HG03520 (cell line): ENCODE results near the gene CCHCR1.

Experiments
- ATAC-seq: cut with Tn5 transposase; IDR thresholded peaks from one replicate; pipeline ENCODE4 v1.9.1; 2021; ENCODE audit warnings: mild to moderate bottlenecking, moderate library complexity; ENCODE audit not compliant: unreplicated experiment

CCHCR1 gene

DNA sequence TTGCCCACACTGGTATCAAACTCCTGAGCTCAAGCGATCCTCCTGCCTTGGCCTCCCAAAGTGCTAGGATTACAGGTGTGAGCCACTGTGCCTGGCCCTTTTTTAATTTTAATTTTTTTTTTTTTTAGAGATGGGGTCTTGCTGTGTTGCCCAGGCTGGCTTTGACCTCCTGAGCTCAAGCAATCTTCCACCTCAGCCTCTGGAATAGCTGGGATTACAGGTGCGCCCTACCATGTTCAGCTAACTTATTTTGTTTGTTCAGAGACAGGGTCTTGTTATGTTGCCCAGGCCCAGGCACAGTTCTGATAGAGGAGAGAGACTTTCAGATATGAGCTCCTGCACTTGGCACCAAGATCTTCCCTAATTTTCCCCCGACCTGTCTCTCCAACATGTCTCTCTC, 26.9 kb downstream of the CCHCR1 start:
- no peak for ATAC-seq

DNA sequence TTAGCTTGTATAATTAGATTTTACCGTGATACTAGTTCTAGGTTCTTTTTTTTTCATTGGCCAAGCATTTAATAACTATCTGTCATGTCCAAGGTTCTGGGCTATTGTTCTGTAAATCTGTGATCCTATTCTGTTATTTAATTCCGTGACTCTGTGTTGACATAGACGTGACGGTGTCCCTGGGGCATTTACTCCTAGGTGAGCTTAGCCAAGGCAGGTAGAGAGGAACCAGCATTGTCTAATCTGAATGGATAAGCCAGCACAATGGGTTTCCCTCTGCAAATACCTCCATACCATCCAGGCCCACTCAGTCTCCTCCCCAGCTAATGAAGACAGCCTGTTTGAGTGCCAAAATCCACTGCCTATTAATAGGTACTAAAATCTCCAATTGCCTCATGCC, 28.5 kb downstream of the CCHCR1 start:
- ATAC-seq, result no peak

DNA sequence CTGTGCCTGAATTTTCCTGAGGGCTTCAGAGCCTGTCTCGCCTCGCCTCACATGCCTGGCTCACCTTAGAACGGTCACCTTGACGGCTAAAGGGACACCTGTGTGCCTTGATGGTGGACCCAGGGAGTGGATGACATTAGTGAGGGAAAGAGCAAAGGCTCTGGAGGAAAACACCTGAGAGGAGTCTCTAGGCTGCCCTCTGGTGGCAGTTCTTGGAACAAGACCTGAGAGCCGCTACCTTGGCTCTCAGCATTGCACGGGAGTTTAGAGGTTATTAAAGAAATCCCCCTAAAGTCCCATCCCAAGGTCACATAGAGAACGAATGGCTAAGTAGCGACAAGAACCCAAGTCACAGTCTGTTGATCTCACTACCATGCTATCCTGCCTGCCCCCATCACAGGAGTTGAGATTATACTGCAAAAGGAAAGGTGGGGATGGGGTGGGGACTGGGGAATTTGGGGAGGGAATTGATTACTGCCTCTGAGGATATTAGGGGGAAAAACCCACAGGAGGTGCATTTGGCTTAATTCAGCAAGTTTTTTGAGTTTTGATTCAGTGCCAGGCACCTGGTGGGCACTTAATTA, 29.4 kb downstream of the CCHCR1 start:
- ATAC-seq, result no peak

DNA sequence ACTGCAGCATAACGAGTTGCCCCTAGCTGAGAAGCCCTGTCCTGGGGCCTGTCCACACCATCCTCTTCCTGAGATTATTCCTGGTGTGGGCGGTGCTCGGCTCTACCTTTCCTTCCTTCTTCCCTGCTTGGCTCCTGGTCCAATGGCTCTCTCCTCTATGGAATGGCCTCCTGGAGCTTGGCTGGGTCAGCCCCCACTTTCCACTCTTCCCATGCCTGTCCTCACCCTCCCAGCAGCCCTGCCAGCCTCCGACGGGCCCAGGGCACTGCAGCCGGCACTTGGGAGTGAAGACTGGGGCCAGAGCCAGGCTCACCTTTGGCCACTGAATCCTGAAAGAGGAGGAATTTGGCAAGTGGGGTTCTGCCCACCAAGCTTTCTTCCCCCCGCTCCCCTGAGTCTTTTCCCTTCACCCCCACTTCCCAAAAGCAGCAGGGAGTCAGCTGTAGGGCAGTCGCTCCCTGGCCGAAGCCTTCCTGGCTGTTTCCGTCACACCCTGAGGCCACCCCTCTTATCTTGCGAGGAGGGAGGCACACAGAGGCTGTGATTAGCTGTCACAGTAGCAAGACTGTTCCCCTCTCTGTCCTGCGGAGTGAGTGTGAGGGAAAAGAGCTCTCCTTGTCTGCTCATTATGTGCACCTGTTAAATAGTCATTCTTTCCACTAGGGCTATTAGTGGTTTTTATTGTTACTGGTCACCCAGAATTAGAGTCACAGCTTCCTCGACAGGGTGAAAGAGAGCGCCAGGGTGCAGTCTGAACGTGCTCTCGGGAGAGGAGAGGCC, 31.0 kb downstream of the CCHCR1 start:
- ATAC-seq, result no peak

DNA sequence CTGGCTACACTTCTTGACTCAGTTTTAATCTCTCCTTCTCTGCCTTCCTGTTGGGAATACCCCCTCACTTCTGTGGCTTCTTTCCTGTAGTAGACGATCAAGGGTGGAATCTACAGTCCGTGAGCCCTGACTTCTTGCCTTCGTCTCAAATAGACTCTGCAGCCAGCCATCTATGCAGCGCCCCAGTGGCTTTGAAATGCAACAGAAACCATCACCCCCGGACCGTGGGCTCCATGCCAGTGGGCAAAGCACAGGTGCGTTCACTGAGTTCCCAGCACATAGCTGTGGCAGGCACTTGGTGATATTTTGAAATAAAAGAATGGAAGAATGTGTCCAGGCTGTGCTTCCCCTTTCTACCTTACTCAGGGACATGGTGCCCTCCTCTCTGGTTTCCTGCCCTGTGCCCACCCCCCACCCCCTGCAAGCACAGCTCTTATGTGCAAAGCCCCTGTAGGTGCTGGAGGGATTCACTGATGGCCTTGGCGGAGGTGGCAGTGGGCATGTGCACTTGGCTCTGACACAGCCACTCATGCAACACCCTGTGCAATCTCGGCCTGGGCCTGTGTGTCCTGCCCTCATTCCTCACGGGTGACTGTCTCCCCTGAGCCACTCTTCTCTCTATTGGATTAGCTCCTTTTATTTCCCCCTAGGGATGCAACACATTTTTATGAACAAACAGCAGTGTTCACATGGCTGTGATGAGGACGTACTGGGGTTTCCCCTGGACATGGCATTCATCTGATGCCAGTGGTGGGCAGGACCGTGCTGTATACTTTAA, 31.8 kb downstream of the CCHCR1 start:
- ATAC-seq, result no peak

DNA sequence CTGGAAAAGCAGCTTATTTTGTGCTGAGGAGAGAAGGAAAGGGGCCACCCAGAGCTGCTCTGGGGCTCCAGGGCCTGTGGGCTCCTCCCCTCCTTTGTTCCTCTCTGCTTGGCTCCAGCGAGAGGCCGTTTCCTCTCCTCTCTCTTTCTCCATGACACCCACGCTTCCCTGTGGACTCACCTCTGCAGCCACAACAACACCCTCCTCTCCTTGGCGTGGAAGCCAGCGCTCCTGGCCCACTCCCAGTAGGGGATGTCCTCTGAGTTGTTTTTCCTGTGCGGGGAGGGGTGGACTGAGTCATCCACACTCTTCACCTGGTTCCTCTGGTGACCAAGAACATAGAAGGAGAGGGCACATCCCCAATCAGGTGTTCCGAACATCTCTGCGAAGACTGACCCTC, 32.4 kb downstream of the CCHCR1 start:
- no peak for ATAC-seq

DNA sequence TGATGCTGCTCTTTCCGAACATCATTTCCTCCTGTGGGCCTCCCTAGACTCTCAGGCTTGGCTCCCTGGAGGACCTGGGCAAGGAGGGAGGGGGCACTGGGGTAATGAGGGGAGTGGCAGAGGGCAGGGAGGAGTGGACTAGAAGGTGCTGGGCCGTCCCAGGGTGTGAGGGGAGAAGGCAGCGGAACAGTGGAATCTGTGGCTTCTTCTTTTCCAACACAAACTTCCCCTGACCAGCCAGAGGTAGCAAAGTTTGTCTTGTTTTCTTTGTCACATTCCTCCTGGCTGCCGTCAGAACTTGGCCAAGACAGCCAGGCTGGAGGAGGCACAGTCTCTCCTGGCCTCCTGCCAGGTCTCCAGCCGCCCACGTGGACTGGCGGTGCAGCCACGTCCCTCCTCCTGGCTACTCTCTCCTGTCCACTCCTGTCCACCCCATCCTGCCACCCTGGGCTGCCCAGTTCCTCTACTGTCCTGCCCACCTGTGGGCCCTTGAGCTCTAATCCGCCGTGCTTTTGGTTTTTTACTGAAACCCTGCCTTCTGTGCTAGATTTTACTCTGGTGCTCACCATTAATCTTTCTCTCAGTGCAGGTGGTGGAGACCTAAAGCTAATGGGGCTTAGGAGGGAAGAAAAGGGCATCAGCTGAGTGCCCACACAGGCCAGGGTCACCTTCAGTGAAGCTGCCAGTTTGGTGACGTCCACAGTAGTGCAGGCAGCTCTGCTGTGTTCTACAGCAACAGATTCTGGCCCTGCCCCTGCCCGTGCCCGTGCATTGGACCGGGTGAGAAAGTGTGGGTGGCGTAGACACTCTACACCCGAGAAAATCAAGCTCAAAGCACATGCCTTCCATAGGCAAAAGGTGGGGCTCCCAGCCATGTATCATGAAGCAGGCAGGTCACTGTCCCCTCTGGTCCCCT, 34.6 kb downstream of the CCHCR1 start:
- no peak for ATAC-seq

DNA sequence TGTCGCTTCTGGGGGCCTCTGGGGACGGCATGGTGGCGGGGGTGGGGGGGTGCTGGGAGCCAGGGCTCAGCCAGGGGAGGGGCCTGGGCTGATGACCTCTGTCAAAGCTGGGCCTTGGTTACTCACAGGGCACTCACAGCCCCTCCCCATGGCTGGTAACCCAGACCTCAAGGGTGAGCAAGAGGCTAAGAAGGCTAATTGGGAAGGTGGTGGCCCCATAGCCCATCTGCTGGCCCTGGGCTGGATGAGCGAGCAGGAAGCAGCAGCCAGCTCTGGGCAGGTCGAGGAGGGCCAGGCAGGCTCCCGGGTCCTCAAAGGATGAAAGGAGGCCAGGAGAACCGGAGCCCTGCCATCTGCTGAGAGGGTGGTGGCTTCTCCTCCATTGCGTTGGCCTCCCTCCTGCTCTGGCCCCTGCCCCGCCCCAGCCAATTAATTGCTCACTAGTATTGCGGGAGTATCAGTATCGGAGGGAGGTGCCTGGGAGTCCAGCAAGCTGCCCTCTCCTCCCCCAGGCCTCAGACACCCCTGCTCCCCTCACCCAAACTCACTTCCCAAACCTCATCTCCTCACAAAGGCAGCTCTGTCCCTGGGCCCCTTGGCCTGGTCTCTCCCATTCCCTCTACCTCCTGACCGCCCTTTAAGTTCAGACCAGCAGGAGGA, 36.3 kb downstream of the CCHCR1 start:
- ATAC-seq, result no peak

DNA sequence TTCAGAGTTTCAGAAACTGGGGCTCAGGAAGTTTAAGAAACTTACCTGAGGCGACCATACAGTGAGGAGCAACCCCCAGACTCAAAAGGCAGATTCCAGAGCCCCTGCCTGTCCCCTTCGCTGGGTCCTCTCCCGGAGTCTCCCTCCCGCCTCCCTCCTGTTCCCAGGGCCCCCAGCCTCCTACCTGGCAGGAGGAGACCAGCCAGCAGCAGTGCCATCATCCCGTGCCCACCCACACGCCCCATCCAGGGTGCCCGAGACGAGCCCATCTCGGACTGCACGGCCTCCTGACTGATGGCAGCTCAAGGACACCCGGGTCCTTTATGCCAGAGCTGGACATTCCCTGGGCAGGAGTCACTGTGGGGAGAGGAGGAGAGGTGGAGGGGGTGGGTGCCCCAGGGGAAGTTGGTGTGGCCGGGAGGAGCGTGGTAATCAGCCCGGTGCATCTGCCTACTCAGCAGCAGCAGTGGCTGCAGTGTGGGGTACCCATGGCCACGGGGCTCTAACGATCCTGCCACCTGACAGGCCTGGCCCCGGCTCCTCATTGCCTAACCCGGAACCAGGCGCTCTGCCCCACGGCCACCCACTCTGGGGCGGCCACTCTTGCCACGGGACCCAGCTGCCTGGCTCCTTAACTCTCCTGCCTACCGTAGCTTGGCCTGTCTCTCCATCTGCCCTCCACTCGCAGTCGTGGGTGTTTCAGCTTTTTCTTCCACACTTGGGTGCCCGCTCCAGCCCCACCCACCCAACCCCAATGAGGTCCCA, 37.3 kb downstream of the CCHCR1 start, which contains the start of gene CDSN:
CDSN (minus strand) TSS at position 296 of the 765 bp plus-strand sequence; CDS start at position 269, 27 bp downstream.
- ATAC-seq, result no peak

DNA sequence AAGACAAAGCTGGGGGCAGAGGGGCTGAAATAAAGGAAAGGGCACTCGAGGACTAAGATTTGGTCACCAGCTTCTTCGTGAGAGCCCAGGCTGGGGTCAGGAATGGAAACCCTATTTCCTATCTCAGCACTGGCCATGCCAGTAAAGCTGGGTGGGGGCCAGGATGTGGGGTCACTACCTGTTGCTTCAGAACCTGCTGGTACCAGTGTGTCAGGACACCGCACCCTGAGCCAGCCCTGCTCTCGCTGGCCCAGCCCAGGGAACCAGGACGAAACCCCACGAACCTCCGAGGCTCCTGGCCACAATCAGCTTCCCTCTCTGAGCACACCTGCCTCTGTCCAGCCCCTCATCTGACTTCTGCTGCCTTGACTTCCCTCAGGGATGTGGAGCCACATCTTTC, 39.4 kb downstream of the CCHCR1 start:
- ATAC-seq, result no peak

DNA sequence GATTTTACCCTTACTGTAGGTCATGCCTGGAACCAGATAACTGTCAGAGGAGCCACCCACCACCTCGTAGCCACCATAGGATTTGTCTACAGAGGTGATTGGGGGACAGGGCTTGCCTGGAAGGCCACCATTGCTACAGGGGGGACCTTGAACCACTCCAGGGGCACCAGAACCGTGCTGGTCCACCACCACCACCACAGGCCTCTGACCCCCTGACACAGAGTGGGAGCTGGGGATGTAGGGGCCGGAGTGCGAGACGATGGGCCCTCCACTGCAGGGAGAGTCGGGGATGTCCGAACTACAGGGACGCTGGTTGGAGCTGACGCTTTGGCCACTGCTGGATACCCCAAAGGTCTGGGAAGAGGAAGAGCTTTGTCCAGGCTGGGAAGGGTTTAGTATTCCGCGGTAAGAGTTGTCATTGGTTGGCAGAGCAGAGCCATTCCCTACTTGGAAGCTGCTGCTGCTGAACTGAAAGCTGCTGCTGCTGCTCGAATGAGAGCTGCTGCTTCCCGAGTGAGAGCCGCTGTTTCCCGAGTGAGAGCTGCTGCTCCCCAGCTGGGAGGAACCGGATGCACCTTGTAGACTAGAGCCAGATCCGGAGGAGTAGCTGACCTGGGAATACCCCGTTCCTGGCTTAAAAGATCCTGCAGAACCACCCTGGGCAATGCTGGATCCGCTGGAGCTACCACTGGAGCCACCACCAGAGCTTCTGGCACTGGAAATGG, 40.8 kb downstream of the CCHCR1 start:
- ATAC-seq, result no peak

DNA sequence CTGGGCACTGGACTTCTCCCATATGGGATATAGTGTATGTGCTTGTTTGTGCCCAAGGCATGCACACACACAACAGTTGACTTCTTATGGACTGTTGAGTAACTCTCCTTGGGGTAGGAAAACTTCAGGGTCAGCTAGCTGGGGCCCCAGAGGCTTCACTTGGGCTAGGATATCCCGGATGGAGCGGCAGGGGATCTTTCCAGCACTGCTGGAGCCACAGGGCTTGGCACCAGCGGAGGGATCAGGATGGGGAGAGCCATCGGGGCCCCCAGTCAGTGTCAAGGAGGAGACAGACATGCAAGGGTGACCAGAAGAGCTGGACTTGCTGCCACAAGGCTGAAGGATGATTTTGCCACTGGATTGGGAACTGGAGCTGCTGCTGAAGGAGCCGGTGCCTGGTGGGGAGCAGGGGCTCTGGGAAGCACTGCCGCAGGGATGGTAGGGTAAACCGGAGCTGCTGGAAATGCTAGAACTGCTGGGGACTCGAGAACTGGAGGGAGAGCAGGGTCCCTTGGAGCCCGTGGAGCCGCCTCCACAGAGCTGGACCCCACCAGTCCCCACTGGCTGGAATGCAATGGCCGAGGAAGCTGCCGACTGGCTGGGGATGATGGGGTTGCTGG, 41.6 kb downstream of the CCHCR1 start:
- ATAC-seq, result no peak

DNA sequence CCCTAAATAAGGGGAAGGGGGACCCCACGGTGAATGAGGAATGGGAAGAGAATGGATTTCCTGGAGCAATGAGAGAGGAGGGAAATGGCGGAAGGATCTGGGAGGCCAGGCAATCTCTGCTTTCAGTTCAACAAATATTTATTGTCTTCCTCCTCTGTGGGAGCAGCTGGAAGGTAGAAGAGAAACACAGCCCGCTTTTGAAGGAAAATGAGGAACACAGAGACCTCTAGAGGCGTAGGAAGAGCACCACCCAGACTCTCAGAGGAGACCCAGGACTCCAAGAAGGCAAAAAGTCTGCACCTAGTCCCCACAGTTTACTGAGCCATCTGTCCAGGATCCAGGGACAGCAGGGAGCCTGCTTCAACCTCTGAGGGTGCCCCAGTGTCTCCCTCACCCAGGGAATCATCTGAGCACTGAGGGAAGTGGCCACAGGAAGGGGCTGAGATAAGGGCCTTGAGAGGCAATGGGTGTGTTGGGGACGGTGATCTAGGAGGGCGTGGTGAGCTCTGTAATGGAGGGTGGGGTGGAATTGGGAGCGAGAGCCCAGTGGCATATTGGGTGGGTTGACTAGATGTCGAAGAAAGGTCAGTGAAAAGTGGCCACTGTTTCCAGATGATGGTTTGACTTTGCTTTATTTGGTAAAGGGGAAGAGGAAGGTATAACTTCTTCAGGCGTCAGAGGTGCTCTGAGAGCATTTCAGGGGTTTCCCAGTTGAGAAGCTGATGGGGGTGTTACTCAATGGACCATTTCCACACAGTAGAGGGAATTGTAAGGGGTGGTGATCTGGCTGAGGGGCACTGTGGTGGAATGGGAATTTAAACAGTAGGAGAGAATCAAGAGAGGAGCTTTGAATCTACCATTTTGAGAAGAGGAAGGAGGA, 42.4 kb downstream of the CCHCR1 start:
- no peak for ATAC-seq

DNA sequence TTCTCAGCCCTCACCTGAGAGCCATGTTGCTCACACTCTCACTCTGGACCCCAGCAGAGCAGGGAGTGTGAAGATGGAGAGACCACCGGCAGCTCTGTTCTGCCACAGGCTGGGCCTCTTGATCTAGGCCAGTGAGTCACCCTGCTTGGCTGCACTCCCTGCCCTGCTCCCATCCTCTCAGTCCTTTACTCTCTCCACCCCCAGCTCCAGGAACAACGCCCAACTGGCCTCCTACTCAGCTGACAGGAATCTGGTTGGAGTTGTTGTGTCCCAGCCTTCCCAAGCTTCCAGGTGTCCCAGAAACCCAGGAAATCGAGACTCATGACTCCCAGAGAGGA, 43.1 kb downstream of the CCHCR1 start, which contains the start of gene PSORS1C1:
PSORS1C1 (plus strand) TSS at position 260 of the 338 bp plus-strand sequence. CDS start 14,833 bp downstream, outside the sequence.
- ATAC-seq, result no peak

DNA sequence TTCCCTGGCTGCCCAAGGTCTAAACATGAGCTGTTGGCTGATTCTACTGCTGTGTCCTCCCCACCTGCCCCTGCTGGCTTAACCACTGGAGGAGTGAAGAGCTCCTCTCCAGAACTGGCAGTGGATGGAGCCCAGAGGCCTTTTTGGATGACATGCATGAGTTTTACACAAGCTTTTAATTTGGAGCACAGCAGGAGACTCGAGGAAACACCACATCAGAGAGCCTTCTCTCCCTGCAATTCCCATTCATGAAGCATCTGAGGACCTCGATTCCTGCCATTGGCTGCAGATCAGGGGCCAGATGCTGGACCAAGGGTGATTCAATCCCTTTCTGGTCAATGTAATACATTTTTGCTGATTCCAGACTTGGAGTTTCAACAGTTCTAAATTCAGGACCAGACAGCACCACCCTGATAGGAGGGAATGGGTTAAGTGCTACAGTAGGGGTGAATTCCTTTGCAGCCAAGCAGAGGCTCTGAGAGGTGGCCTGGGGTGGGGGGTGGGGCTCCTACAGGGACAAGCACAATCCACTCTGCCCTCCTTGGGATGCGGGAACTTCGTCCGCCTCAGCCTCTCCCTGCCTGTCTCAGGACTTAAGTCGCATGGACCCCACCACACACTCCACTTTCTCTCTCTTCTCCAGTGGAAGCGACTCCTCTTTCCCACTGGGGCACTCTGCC, 43.6 kb downstream of the CCHCR1 start:
- no peak for ATAC-seq

DNA sequence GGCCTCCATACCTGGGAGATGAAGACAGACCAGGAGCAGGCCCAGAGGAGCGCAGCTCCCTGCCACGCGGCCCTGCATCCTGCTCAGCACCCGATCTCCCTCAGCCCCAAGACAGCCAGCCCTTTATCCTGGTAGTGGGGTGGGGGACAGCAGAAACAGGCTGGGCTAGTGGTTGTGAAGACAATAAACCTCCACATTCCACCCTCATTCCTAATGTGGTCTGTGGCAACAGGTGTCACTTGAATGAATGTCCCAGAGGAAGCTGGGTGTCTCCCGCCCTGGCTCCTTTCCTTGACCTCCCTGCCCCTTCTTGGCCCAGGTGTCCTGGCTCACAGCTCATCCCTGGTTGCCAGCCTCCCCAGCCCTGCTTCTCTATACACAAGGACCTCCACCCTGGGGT, 45.1 kb downstream of the CCHCR1 start, which contains the start of gene C6orf15:
C6orf15 (minus strand) TSS at position 98 of the 400 bp plus-strand sequence; CDS start at position 78, 20 bp downstream.
- ATAC-seq, result no peak

DNA sequence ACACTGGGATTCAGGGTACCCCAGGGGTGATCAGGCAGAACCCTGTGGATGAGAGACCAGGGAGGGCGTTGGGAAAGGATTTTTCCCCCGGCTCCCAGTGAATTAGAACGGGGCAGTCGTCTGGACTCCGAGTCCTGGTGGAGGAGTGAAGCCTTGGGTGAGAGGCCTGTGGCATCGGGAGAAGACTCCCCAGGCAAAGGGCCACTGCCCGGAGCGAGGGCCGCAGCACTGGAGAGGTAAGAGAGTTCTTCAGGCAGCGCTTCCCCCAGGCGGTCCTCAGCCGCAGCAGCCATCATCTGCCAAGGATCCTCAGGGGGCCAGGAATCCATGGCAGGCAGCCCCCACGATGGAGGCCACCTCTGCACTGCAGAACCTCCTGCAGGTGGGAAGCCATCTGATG, 45.9 kb downstream of the CCHCR1 start:
- ATAC-seq, result no peak
